Limb (tissue), 2 donors: Measurements from ENCODE around the gene UBC.
"Not testable (repeated sequence)": the region's sequence is repeated elsewhere in the genome, so short reads cannot be mapped to it uniquely, and the experiment has no call there.

Source experiments
- DNase-seq, 2 donors: peaks; one replicate each; pipeline ENCODE4 v3.0.0-alpha.2; 2016; ENCODE audit errors: extremely low spot score in 2 of 2

UBC gene

GRCh38 chr12:124915239-124916236 is 1.1 kb upstream of the UBC start:
- no peak for DNase-seq

GRCh38 chr12:124913474-124914391 is 717 bp downstream of the UBC start:
- DNase-seq, result peak; percentile 39 to 86

- DNase-seq, result not testable (repeated sequence)
Measured at GRCh38 chr12:124912529-124913287, 1.7 kb downstream of the UBC start.

GRCh38 chr12:124911521-124911920 is 2.9 kb downstream of the UBC start:
- not testable (repeated sequence) for DNase-seq

- no peak for DNase-seq
Measured at GRCh38 chr12:124910561-124911478, 3.6 kb downstream of the UBC start.

- no peak for DNase-seq
Measured at GRCh38 chr12:124909831-124910560, 4.5 kb downstream of the UBC start.

GRCh38 chr12:124906606-124907261 is 7.7 kb downstream of the UBC start:
- DNase-seq, result peak; percentile 84 to 93

- no peak for DNase-seq
Measured at GRCh38 chr12:124904306-124905098, 9.9 kb downstream of the UBC start.

- DNase-seq, result no peak
Measured at GRCh38 chr12:124902916-124903315, 11.5 kb downstream of the UBC start.

GRCh38 chr12:124901003-124901402 is 13.4 kb downstream of the UBC start:
- DNase-seq, result no peak

GRCh38 chr12:124900345-124900795 is 14.1 kb downstream of the UBC start:
- not testable (repeated sequence) for DNase-seq

GRCh38 chr12:124898923-124899294 is 15.5 kb downstream of the UBC start:
- DNase-seq, result no peak

GRCh38 chr12:124898200-124898922 is 16.1 kb downstream of the UBC start:
- DNase-seq, result no peak

- DNase-seq, result no peak
Measured at GRCh38 chr12:124896461-124896860, 18.0 kb downstream of the UBC start.

- DNase-seq, result no peak
Measured at GRCh38 chr12:124893792-124894516, 20.5 kb downstream of the UBC start.

- no peak for DNase-seq
Measured at GRCh38 chr12:124888260-124888659, 26.2 kb downstream of the UBC start.

- DNase-seq, result not testable (repeated sequence)
Measured at GRCh38 chr12:124887766-124888165, 26.7 kb downstream of the UBC start.
